ENCODE measurements around the gene EXOC3L4.
A peak's percentile ranks its signal among the peaks of the same experiment; 100 is the strongest.

The EXOC3L4 gene

GRCh38 chr14:103064978-103065377, 29.5 kb upstream of the EXOC3L4 start:
- no peaks in the 10 kb centered on the region for H3K9me3 Mint-ChIP-seq
- no peaks in the 10 kb centered on the region for H3K36me3 Mint-ChIP-seq
- CTCF ChIA-PET: no interaction called here
- H3K4me1 Mint-ChIP-seq: no peaks in the 10 kb centered on the region
- no peak overlapping the region for H3K4me3 Mint-ChIP-seq
- H3K27ac Mint-ChIP-seq: no peak overlapping the region
- H3K27me3 Mint-ChIP-seq: peaks cover 38% of the 10 kb centered on the region
- DNase-seq: no peak

- H3K4me1 Mint-ChIP-seq: no peaks in the 10 kb centered on the region
- no peak overlapping the region for H3K27ac Mint-ChIP-seq
- no peaks in the 10 kb centered on the region for H3K9me3 Mint-ChIP-seq
- DNase-seq: no peak
- CTCF ChIA-PET: no interaction called here
- H3K4me3 Mint-ChIP-seq: no peak overlapping the region
- no peaks in the 10 kb centered on the region for H3K36me3 Mint-ChIP-seq
- H3K27me3 Mint-ChIP-seq: peaks cover 29% of the 10 kb centered on the region
These were observed 28.7 kb upstream of the EXOC3L4 start for GRCh38 chr14:103065861-103066260.

GRCh38 chr14:103066399-103066798, 28.1 kb upstream of the EXOC3L4 start:
- H3K27ac Mint-ChIP-seq: no peak overlapping the region
- H3K9me3 Mint-ChIP-seq: no peaks in the 10 kb centered on the region
- no peak for DNase-seq
- H3K27me3 Mint-ChIP-seq: peaks cover 27% of the 10 kb centered on the region
- H3K36me3 Mint-ChIP-seq: no peaks in the 10 kb centered on the region
- H3K4me1 Mint-ChIP-seq: no peaks in the 10 kb centered on the region
- H3K4me3 Mint-ChIP-seq: no peak overlapping the region
- CTCF ChIA-PET: no interaction called here

GRCh38 chr14:103067231-103067954, 27.1 kb upstream of the EXOC3L4 start:
- Mint-ChIP-seq H3K27me3 (peaks cover 18% of the 10 kb centered on the region), H3K4me3 (no peak overlapping the region), H3K36me3 (no peaks in the 10 kb centered on the region), H3K27ac (no peak overlapping the region), H3K9me3 (no peaks in the 10 kb centered on the region), H3K4me1 (no peaks in the 10 kb centered on the region)
- CTCF ChIA-PET: interaction anchor here (0.7 kb wide), 1 partner anchor 374 kb away, joined by 3 read pairs; no protein-coding TSS in a partner anchor
- no peak for DNase-seq

GRCh38 chr14:103068351-103069073, 26.0 kb upstream of the EXOC3L4 start:
- DNase-seq: no peak
- CTCF ChIA-PET: interaction anchor here (1.2 kb wide), 1 partner anchor 374 kb away, joined by 3 read pairs; no protein-coding TSS in a partner anchor
- Mint-ChIP-seq H3K9me3 (no peaks in the 10 kb centered on the region), H3K27me3 (peaks cover 24% of the 10 kb centered on the region), H3K4me1 (no peaks in the 10 kb centered on the region), H3K27ac (no peak overlapping the region), H3K4me3 (no peak overlapping the region), H3K36me3 (no peaks in the 10 kb centered on the region)

- Mint-ChIP-seq H3K27me3 (peaks cover 27% of the 10 kb centered on the region), H3K27ac (no peak overlapping the region), H3K36me3 (no peaks in the 10 kb centered on the region), H3K4me3 (no peak overlapping the region), H3K4me1 (no peaks in the 10 kb centered on the region), H3K9me3 (no peaks in the 10 kb centered on the region)
- no peak for DNase-seq
- CTCF ChIA-PET: no interaction called here
These were observed 24.2 kb upstream of the EXOC3L4 start for GRCh38 chr14:103070263-103070885.

GRCh38 chr14:103070971-103071542, 23.5 kb upstream of the EXOC3L4 start:
- Mint-ChIP-seq H3K27me3 (peaks cover 30% of the 10 kb centered on the region), H3K4me3 (no peak overlapping the region), H3K4me1 (no peaks in the 10 kb centered on the region), H3K27ac (no peak overlapping the region), H3K36me3 (no peaks in the 10 kb centered on the region), H3K9me3 (no peaks in the 10 kb centered on the region)
- CTCF ChIA-PET: no interaction called here
- DNase-seq: no peak

- Mint-ChIP-seq H3K4me1 (no peaks in the 10 kb centered on the region), H3K27ac (no peak overlapping the region), H3K9me3 (no peaks in the 10 kb centered on the region), H3K4me3 (no peak overlapping the region), H3K36me3 (no peaks in the 10 kb centered on the region), H3K27me3 (peaks cover 36% of the 10 kb centered on the region)
- CTCF ChIA-PET: interaction anchor here (0.6 kb wide), 1 partner anchor 152 kb away, joined by 3 read pairs; no protein-coding TSS in a partner anchor
- DNase-seq: peak; percentile 10
These were observed 22.8 kb upstream of the EXOC3L4 start for GRCh38 chr14:103071544-103072251.

GRCh38 chr14:103072595-103073366, 21.7 kb upstream of the EXOC3L4 start:
- Mint-ChIP-seq H3K4me3 (no peak overlapping the region), H3K27me3 (peaks cover 37% of the 10 kb centered on the region), H3K36me3 (no peaks in the 10 kb centered on the region), H3K9me3 (no peaks in the 10 kb centered on the region), H3K27ac (no peak overlapping the region), H3K4me1 (no peaks in the 10 kb centered on the region)
- CTCF ChIA-PET: no interaction called here
- DNase-seq: peak; percentile 14

- CTCF ChIA-PET: no interaction called here
- Mint-ChIP-seq H3K4me1 (no peaks in the 10 kb centered on the region), H3K27me3 (peaks cover 40% of the 10 kb centered on the region), H3K36me3 (no peaks in the 10 kb centered on the region), H3K27ac (no peak overlapping the region), H3K4me3 (no peak overlapping the region), H3K9me3 (no peaks in the 10 kb centered on the region)
- peak; percentile 18 for DNase-seq
These were observed 21.1 kb upstream of the EXOC3L4 start for GRCh38 chr14:103073367-103073875.

- Mint-ChIP-seq H3K27ac (no peak overlapping the region), H3K27me3 (peaks cover 41% of the 10 kb centered on the region), H3K36me3 (no peaks in the 10 kb centered on the region), H3K4me1 (no peaks in the 10 kb centered on the region), H3K4me3 (no peak overlapping the region), H3K9me3 (no peaks in the 10 kb centered on the region)
- peak; percentile 19 for DNase-seq
- CTCF ChIA-PET: interaction anchor here (0.5 to 2.7 kb wide), 5 partner anchors 13 to 399 kb away, joined by 3 to 11 read pairs (median 4); no protein-coding TSS in a partner anchor
These were observed 20.4 kb upstream of the EXOC3L4 start for GRCh38 chr14:103073876-103074728.

- CTCF ChIA-PET: interaction anchor here (0.5 to 2.7 kb wide), 8 partner anchors 12 to 479 kb away, joined by 3 to 11 read pairs (median 4); no protein-coding TSS in a partner anchor
- H3K4me1 Mint-ChIP-seq: no peaks in the 10 kb centered on the region
- no peaks in the 10 kb centered on the region for H3K36me3 Mint-ChIP-seq
- no peak overlapping the region for H3K27ac Mint-ChIP-seq
- DNase-seq: peak; percentile 42
- peaks cover 41% of the 10 kb centered on the region for H3K27me3 Mint-ChIP-seq
- no peaks in the 10 kb centered on the region for H3K9me3 Mint-ChIP-seq
- no peak overlapping the region for H3K4me3 Mint-ChIP-seq
These were observed 19.7 kb upstream of the EXOC3L4 start for GRCh38 chr14:103074729-103075367.

Data from activated naive CD4-positive, alpha-beta T cell treated with anti-CD3 and anti-CD28 coated beads, Interleukin-2, amount 10 ng/mL, durations not matched to agents 7 days and 5 days (primary cell).